OCI-LY1 (cell line): Measurements from ENCODE around the gene STX17.

Experiments used
- EZH2 ChIP-seq: fragments of 200-600 bp; sonication (generic), shearing (Covaris generic); IDR thresholded peaks from 2 replicates; pipeline ENCODE4 v1.8.0; 2017; ENCODE audit warnings: borderline replicate concordance, mixed run types, mild to moderate bottlenecking, antibody characterized with exemption, low read length, moderate library complexity, mixed read lengths
- TF ChIP-seq, protein P1 (sequence below): fragments of 200-600 bp; sonication (generic), shearing (Covaris generic); IDR thresholded peaks from 2 replicates; pipeline ENCODE4 v1.5.1; 2017; ENCODE audit warnings: mild to moderate bottlenecking, antibody characterized with exemption, low read length, moderate library complexity, mixed read lengths

DNA sequence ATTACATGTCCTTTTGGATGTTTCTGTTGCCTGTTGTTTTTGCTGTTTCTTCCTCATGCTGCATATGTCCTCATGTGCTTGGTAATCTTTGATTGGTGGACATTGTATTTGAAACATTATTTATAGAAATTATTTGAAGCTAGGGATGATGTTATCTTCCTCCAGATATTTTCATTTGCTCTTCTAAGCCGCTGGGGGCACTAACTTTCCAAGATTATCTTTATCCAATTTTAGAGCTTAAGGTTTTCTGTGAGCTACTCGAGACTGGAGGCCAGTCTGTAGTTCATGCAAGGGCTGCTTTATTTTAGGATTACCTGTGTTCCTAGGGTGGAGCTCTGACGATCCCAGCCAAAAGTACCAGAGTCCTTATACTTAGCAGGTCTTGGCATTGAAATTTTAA lies 40.9 kb downstream of the STX17 start:
- TF ChIP-seq, protein P1, sequence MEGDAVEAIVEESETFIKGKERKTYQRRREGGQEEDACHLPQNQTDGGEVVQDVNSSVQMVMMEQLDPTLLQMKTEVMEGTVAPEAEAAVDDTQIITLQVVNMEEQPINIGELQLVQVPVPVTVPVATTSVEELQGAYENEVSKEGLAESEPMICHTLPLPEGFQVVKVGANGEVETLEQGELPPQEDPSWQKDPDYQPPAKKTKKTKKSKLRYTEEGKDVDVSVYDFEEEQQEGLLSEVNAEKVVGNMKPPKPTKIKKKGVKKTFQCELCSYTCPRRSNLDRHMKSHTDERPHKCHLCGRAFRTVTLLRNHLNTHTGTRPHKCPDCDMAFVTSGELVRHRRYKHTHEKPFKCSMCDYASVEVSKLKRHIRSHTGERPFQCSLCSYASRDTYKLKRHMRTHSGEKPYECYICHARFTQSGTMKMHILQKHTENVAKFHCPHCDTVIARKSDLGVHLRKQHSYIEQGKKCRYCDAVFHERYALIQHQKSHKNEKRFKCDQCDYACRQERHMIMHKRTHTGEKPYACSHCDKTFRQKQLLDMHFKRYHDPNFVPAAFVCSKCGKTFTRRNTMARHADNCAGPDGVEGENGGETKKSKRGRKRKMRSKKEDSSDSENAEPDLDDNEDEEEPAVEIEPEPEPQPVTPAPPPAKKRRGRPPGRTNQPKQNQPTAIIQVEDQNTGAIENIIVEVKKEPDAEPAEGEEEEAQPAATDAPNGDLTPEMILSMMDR: peak; percentile 29; the same call in 1 of the 2 replicates
- TF ChIP-seq EZH2: no peak
